Osteoblast (primary cell): ENCODE measurements around the gene FAM151A. TPM values are rescaled to one million over a fixed set of nuclear protein-coding genes. Genes with fewer than 3 reads are reported as not detected.

Experiments used
- DNase-seq: peaks from one replicate; pipeline ENCODE4 v3.0.0; 2011; ENCODE audit warnings: low spot score, mixed read lengths; ENCODE audit not compliant: insufficient read length; ENCODE audit errors: missing footprints
- H2AFZ ChIP-seq: 2 replicates; pipeline ENCODE4 v1.6.0; 2011; ENCODE audit warnings: mild to moderate bottlenecking, low read length
- H3K27ac ChIP-seq: 2 replicates; pipeline ENCODE4 v1.5.1; 2011; ENCODE audit warnings: mild to moderate bottlenecking, low read depth, low read length, moderate library complexity
- H3K27me3 ChIP-seq: 2 replicates; pipeline ENCODE4 v1.6.0; 2012; ENCODE audit warnings: mild to moderate bottlenecking, control low read depth, inconsistent platforms, low read length, moderate library complexity; ENCODE audit not compliant: insufficient read depth
- H3K36me3 ChIP-seq: 2 replicates; pipeline ENCODE4 v1.5.1; 2011; ENCODE audit warnings: mild to moderate bottlenecking, low read length, control low read depth, moderate library complexity; ENCODE audit not compliant: insufficient read depth
- H3K4me1 ChIP-seq: 2 replicates; pipeline ENCODE4 v1.5.1; 2011; ENCODE audit warnings: mild to moderate bottlenecking, low read length, control low read depth, moderate library complexity; ENCODE audit not compliant: insufficient read depth
- H3K4me2 ChIP-seq: 2 replicates; pipeline ENCODE4 v1.6.0; 2011; ENCODE audit warnings: mild to moderate bottlenecking, low read length; ENCODE audit not compliant: insufficient read depth
- H3K4me3 ChIP-seq: fragments of 200-600 bp; sonication (generic); 3 replicates; pipeline ENCODE4 v1.5.1; 2012; ENCODE audit warnings: mild to moderate bottlenecking, low read length, inconsistent platforms; ENCODE audit not compliant: insufficient read depth
- H3K79me2 ChIP-seq: 2 replicates; pipeline ENCODE4 v1.6.0; 2012; ENCODE audit warnings: mild to moderate bottlenecking, low read length, control low read depth, inconsistent platforms; ENCODE audit not compliant: insufficient read depth
- H3K9me3 ChIP-seq: 2 replicates; pipeline ENCODE4 v1.5.1; 2011; ENCODE audit warnings: low read depth, low read length, control low read depth
- H4K20me1 ChIP-seq: 2 replicates; pipeline ENCODE4 v1.6.0; 2012; ENCODE audit warnings: mild to moderate bottlenecking, low read length, control low read depth; ENCODE audit not compliant: insufficient read depth
- total RNA-seq: library from RNA; depleted of rRNA; stranded (reverse); fragments of >200 nt; gene quantifications from 2 replicates; pipeline ENCODE4 v1.2.3, GENCODE V29; 2012
- TF ChIP-seq, protein P1 (sequence below): IDR thresholded peaks from 2 replicates; pipeline ENCODE4 v1.5.1; 2011; ENCODE audit warnings: mild to moderate bottlenecking, low read depth, low read length, moderate library complexity; ENCODE audit errors: extremely low read depth

Gene FAM151A
- total RNA-seq, 1 donor, result not detected

DNA sequence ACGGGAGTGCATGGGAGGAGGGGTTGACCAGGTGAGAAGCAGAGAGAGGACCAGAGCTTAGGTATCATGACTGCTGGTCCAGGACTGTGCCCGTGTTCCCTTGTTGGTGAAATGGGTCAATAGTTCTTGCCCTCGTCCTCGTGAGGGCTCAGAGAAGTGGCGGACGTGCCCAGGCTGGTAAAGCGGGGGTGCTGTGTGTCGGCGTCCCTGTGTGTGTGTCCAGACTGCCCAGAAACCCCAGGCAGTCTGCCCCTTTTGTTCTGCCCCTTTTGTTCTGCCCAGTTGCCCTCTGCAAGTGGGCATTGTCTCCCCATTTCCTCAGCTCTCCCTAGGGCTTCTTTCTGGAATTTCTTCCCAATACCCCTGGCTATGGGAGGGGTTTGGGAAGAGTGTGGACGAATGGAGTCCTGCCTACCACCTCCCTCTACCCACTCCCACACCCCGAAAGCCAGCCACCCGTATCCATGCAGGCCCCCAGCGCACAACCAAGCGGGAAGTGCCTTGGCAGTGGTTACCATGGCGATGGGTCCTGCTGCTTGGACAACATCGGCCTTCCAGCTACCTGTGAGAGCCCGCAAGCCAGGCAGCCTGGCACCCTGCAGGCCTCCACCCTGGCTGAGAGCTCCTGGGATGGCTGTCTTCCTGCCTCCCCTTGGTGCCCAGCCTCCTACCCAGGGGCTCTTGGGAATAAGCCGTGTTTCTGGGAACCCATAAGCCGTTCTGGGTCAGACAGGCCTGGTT, 40.6 kb downstream of the FAM151A start:
- DNase-seq, result peak; percentile 31
- TF ChIP-seq, protein P1, sequence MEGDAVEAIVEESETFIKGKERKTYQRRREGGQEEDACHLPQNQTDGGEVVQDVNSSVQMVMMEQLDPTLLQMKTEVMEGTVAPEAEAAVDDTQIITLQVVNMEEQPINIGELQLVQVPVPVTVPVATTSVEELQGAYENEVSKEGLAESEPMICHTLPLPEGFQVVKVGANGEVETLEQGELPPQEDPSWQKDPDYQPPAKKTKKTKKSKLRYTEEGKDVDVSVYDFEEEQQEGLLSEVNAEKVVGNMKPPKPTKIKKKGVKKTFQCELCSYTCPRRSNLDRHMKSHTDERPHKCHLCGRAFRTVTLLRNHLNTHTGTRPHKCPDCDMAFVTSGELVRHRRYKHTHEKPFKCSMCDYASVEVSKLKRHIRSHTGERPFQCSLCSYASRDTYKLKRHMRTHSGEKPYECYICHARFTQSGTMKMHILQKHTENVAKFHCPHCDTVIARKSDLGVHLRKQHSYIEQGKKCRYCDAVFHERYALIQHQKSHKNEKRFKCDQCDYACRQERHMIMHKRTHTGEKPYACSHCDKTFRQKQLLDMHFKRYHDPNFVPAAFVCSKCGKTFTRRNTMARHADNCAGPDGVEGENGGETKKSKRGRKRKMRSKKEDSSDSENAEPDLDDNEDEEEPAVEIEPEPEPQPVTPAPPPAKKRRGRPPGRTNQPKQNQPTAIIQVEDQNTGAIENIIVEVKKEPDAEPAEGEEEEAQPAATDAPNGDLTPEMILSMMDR, result no peak
- no peak overlapping the region for H3K27ac ChIP-seq

GRCh38 chr1:54581621-54582035, 41.7 kb downstream of the FAM151A start:
- peaks cover 4% of the 10 kb centered on the region for H3K4me1 ChIP-seq
- H3K79me2 ChIP-seq, result no peaks in the 10 kb centered on the region
- no peaks in the 10 kb centered on the region for H3K9me3 ChIP-seq
- no peak overlapping the region for H3K4me2 ChIP-seq
- H3K36me3 ChIP-seq, result no peaks in the 10 kb centered on the region
- H3K4me3 ChIP-seq, result no peak overlapping the region
- H2AFZ ChIP-seq, result peak overlapping the region; percentile 67
- DNase-seq, result peak; percentile 98
- TF ChIP-seq, protein P1, result no peak
- no peaks in the 10 kb centered on the region for H4K20me1 ChIP-seq
- H3K27ac ChIP-seq, result no peak overlapping the region
- no peaks in the 10 kb centered on the region for H3K27me3 ChIP-seq

More for the DNA sequence above, 40.6 kb downstream of the FAM151A start:
- H3K4me1 ChIP-seq, result peaks cover 4% of the 10 kb centered on the region
- no peaks in the 10 kb centered on the region for H3K79me2 ChIP-seq
- no peaks in the 10 kb centered on the region for H4K20me1 ChIP-seq
- no peak overlapping the region for H3K4me3 ChIP-seq
- H3K9me3 ChIP-seq, result no peaks in the 10 kb centered on the region
- H3K36me3 ChIP-seq, result no peaks in the 10 kb centered on the region
- H3K27me3 ChIP-seq, result no peaks in the 10 kb centered on the region
- no peak overlapping the region for H2AFZ ChIP-seq
- H3K4me2 ChIP-seq, result no peak overlapping the region

- no peak overlapping the region for H3K27ac ChIP-seq
- TF ChIP-seq, protein P1, result no peak
- H3K4me2 ChIP-seq, result no peak overlapping the region
- no peaks in the 10 kb centered on the region for H3K27me3 ChIP-seq
- H3K79me2 ChIP-seq, result no peaks in the 10 kb centered on the region
- DNase-seq, result peak; percentile 47
- peak overlapping the region; percentile 67 for H2AFZ ChIP-seq
- H3K9me3 ChIP-seq, result no peaks in the 10 kb centered on the region
- no peaks in the 10 kb centered on the region for H3K36me3 ChIP-seq
- peaks cover 4% of the 10 kb centered on the region for H3K4me1 ChIP-seq
- no peaks in the 10 kb centered on the region for H4K20me1 ChIP-seq
- no peak overlapping the region for H3K4me3 ChIP-seq
These were observed 42.3 kb downstream of the FAM151A start for GRCh38 chr1:54580856-54581550.

- no peak overlapping the region for H3K4me3 ChIP-seq
- H3K9me3 ChIP-seq, result no peaks in the 10 kb centered on the region
- H4K20me1 ChIP-seq, result no peaks in the 10 kb centered on the region
- H3K27ac ChIP-seq, result no peak overlapping the region
- peaks cover 4% of the 10 kb centered on the region for H3K4me1 ChIP-seq
- no peak overlapping the region for H2AFZ ChIP-seq
- no peaks in the 10 kb centered on the region for H3K36me3 ChIP-seq
- TF ChIP-seq, protein P1, result no peak
- DNase-seq, result no peak
- no peak overlapping the region for H3K4me2 ChIP-seq
- no peaks in the 10 kb centered on the region for H3K27me3 ChIP-seq
- no peaks in the 10 kb centered on the region for H3K79me2 ChIP-seq
These were observed 44.0 kb downstream of the FAM151A start for GRCh38 chr1:54579337-54579781.
